Panc1 (cell line): ENCODE data around the gene BTG2.

ENCODE experiments used
- POLR2AphosphoS5 ChIP-seq: IDR thresholded peaks from 2 replicates; pipeline ENCODE4 v1.6.1; 2012; ENCODE audit warnings: mild to moderate bottlenecking, low read depth, low read length, moderate library complexity
- TF ChIP-seq, protein P1 (sequence below): fragments of 450-650 bp; IDR thresholded peaks from 2 replicates; pipeline ENCODE4 v1.5.1; 2017; ENCODE audit warnings: mild to moderate bottlenecking

DNA sequence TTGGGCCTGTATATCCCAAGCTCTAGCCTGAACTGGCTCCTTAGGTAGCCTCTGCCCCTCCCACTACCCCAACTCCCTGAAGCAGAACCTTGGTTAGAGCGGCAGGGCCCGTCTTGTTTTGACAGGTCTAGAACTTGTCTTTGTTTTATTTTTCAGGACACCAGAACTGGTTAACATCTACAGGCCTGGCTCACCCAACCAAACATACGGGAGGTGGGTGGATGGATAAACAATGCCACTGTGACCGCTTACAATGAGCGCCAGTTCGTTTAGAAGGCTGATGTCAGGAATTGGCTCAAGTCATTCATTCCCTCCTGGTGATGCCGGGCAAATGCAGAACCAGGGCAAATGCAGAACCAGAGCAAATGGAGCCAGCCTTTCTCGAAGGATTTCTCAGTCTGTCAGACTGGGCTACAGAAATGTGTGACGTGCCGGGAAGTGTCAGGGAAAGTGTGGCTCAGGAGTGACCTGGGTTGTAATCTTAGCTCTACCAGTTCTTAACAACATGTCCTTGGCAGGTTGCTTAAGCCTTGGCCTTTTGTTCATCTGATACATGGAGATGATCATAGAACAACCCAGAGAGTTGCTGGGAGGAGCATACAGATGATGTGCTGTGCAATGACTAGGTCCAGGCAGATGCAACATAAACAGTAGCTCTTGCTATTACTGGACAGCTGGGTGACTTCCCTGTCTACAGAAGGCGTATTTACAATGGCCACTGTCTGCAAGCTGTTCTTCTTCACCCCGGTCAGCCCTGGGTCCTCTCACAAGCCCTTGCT, 30.5 kb upstream of the BTG2 start:
- TF ChIP-seq, protein P1, sequence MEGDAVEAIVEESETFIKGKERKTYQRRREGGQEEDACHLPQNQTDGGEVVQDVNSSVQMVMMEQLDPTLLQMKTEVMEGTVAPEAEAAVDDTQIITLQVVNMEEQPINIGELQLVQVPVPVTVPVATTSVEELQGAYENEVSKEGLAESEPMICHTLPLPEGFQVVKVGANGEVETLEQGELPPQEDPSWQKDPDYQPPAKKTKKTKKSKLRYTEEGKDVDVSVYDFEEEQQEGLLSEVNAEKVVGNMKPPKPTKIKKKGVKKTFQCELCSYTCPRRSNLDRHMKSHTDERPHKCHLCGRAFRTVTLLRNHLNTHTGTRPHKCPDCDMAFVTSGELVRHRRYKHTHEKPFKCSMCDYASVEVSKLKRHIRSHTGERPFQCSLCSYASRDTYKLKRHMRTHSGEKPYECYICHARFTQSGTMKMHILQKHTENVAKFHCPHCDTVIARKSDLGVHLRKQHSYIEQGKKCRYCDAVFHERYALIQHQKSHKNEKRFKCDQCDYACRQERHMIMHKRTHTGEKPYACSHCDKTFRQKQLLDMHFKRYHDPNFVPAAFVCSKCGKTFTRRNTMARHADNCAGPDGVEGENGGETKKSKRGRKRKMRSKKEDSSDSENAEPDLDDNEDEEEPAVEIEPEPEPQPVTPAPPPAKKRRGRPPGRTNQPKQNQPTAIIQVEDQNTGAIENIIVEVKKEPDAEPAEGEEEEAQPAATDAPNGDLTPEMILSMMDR = no peak
- TF ChIP-seq POLR2AphosphoS5 = no peak
